HL-60 (cell line): ENCODE results near the gene CLDN11.

Source experiments
- DNase-seq, 2 experiments: peaks; one replicate each; pipeline ENCODE4 v3.0.0-alpha.2; 2010 to 2020; ENCODE audit warnings: low read depth in 1 of 2, low spot score in 1 of 2
- H3K27ac ChIP-seq: fragments of 250-450 bp; sonication (Bioruptor Pico); replicated peaks from 2 replicates; pipeline ENCODE4 v1.5.1; 2020; ENCODE audit warnings: mild to moderate bottlenecking, moderate library complexity
- H3K27me3 ChIP-seq: fragments of 250-450 bp; sonication (Bioruptor Pico); 2 replicates; pipeline ENCODE4 v1.5.1; 2021; ENCODE audit warnings: mild to moderate bottlenecking, moderate library complexity; ENCODE audit not compliant: insufficient read depth, poor library complexity, severe bottlenecking
- H3K4me3 ChIP-seq: replicated peaks from 2 replicates; pipeline ENCODE4 v1.5.1; 2011; ENCODE audit warnings: mild to moderate bottlenecking, control low read depth, low read length; ENCODE audit not compliant: insufficient read depth
- GABPA ChIP-seq: IDR thresholded peaks from 2 replicates; pipeline ENCODE4 v1.6.1; 2012; ENCODE audit warnings: low read depth
- POLR2AphosphoS5 ChIP-seq: IDR thresholded peaks from 2 replicates; pipeline ENCODE4 v1.6.1; 2012; ENCODE audit warnings: low read depth
- SPI1 ChIP-seq: IDR thresholded peaks from 2 replicates; pipeline ENCODE4 v1.6.1; 2012; ENCODE audit warnings: low read depth, mild to moderate bottlenecking, borderline replicate concordance
- TF ChIP-seq, protein P1 (sequence below): IDR thresholded peaks from 2 replicates; pipeline ENCODE4 v1.6.1; 2012; ENCODE audit warnings: low read depth; ENCODE audit not compliant: insufficient replicate concordance
- TF ChIP-seq, protein P2 (sequence below): IDR thresholded peaks from one replicate; pipeline ENCODE4 v1.5.1; 2011; ENCODE audit warnings: low read length, control low read depth, inconsistent platforms; ENCODE audit not compliant: insufficient read depth

Gene CLDN11

DNA sequence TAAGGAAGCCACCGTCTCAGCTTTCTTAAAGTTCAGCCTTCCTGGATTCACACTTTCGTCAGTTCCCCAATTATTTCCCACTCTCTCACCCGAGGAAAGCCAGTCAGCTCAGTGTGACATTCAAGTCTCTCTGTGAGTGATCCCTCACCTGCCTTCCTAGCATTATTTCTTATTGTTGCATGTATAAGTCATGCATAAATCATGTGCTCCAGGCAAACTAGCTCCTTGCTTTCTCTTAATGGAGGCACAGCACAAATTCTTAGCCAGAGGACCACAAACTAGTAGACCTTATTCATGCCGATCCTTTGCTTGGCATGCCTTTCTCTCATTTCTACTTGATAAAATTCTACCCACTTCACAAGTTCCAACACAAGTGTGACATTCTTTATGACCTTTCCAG, 44.3 kb downstream of the CLDN11 start:
- DNase-seq = no peak
- no peak for TF ChIP-seq POLR2AphosphoS5
- TF ChIP-seq, protein P1, sequence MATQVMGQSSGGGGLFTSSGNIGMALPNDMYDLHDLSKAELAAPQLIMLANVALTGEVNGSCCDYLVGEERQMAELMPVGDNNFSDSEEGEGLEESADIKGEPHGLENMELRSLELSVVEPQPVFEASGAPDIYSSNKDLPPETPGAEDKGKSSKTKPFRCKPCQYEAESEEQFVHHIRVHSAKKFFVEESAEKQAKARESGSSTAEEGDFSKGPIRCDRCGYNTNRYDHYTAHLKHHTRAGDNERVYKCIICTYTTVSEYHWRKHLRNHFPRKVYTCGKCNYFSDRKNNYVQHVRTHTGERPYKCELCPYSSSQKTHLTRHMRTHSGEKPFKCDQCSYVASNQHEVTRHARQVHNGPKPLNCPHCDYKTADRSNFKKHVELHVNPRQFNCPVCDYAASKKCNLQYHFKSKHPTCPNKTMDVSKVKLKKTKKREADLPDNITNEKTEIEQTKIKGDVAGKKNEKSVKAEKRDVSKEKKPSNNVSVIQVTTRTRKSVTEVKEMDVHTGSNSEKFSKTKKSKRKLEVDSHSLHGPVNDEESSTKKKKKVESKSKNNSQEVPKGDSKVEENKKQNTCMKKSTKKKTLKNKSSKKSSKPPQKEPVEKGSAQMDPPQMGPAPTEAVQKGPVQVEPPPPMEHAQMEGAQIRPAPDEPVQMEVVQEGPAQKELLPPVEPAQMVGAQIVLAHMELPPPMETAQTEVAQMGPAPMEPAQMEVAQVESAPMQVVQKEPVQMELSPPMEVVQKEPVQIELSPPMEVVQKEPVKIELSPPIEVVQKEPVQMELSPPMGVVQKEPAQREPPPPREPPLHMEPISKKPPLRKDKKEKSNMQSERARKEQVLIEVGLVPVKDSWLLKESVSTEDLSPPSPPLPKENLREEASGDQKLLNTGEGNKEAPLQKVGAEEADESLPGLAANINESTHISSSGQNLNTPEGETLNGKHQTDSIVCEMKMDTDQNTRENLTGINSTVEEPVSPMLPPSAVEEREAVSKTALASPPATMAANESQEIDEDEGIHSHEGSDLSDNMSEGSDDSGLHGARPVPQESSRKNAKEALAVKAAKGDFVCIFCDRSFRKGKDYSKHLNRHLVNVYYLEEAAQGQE = no peak
- H3K4me3 ChIP-seq = no peak overlapping the region
- peaks cover 7% of the 10 kb centered on the region for H3K27me3 ChIP-seq
- no peak overlapping the region for H3K27ac ChIP-seq

DNA sequence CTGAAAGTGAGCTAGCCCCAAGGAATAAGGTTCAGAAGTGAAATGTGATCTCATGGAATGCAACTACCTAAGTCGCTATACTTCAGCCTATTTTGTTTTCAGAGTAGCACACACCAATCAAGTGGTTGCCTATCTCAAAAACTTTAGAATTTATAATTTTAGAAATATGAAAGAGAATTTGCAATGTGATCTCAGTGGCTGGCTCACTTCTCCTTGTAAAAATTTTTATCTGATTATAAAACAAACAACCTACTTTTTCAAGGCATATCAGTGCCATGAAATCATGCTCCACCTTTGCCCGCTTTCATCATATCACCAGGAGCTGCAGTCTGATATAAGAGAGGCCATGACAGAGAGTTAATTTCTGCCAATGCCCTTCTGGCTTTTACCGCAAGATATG, 47.3 kb downstream of the CLDN11 start:
- no peak for TF ChIP-seq POLR2AphosphoS5
- H3K27me3 ChIP-seq = peaks cover 7% of the 10 kb centered on the region
- no peak overlapping the region for H3K4me3 ChIP-seq
- no peak for DNase-seq
- H3K27ac ChIP-seq = no peak overlapping the region

DNA sequence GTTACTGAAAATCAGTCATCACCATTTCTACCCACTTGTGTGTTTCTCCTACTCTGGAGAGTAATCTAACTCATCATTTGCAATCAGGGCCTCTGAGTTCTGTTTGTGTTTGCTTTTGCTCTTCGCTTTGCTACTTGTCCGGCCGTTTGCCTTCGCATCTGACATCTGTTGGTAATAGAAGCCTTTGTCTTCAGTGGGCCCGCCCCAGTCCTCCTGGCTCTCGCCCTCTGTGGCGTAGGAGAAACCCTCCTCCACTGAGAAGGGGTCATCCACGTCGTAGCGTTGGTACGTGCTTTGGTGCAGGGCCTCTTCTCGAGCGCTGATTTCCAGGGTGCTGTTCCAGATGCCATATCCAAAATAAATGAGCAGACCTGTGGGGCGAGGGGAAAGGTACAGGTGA, 48.3 kb downstream of the CLDN11 start:
- H3K27ac ChIP-seq = no peak overlapping the region
- H3K4me3 ChIP-seq = no peak overlapping the region
- peaks cover 7% of the 10 kb centered on the region for H3K27me3 ChIP-seq
- TF ChIP-seq, protein P2, sequence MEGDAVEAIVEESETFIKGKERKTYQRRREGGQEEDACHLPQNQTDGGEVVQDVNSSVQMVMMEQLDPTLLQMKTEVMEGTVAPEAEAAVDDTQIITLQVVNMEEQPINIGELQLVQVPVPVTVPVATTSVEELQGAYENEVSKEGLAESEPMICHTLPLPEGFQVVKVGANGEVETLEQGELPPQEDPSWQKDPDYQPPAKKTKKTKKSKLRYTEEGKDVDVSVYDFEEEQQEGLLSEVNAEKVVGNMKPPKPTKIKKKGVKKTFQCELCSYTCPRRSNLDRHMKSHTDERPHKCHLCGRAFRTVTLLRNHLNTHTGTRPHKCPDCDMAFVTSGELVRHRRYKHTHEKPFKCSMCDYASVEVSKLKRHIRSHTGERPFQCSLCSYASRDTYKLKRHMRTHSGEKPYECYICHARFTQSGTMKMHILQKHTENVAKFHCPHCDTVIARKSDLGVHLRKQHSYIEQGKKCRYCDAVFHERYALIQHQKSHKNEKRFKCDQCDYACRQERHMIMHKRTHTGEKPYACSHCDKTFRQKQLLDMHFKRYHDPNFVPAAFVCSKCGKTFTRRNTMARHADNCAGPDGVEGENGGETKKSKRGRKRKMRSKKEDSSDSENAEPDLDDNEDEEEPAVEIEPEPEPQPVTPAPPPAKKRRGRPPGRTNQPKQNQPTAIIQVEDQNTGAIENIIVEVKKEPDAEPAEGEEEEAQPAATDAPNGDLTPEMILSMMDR = no peak
- no peak for TF ChIP-seq GABPA
- TF ChIP-seq POLR2AphosphoS5 = no peak
- TF ChIP-seq, protein P1 = no peak
- TF ChIP-seq SPI1 = no peak
- DNase-seq = no peak

DNA sequence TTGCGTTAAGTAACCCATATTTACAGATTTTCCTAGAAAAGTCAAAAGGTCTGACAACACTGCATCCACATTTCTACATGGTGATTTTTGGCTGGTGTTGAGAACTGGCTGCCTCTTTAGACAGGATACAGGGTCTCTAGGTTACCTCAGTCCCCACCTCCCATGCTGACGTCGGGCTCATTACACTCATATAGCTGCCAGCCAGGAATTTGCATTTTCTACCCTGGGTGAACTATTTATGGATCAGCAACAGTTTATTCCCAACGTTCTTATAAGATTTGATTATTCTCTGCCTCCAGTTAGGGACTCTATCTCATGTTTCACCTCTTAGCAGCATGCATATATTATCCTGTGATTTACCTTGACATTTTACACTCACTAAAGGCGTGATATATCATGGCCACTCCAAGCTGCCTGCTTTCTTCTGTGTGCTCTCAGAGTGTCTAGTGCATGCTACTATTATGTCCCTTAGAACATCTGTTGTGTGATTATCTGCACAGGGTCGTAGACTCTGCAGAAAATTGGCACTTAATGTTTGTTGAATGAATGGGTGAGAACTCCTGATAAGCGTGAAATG, 49.0 kb downstream of the CLDN11 start:
- no peak for TF ChIP-seq GABPA
- no peak for DNase-seq
- Histone ChIP-seq H3K27ac (no peak overlapping the region), H3K4me3 (no peak overlapping the region), H3K27me3 (peaks cover 6% of the 10 kb centered on the region)

DNA sequence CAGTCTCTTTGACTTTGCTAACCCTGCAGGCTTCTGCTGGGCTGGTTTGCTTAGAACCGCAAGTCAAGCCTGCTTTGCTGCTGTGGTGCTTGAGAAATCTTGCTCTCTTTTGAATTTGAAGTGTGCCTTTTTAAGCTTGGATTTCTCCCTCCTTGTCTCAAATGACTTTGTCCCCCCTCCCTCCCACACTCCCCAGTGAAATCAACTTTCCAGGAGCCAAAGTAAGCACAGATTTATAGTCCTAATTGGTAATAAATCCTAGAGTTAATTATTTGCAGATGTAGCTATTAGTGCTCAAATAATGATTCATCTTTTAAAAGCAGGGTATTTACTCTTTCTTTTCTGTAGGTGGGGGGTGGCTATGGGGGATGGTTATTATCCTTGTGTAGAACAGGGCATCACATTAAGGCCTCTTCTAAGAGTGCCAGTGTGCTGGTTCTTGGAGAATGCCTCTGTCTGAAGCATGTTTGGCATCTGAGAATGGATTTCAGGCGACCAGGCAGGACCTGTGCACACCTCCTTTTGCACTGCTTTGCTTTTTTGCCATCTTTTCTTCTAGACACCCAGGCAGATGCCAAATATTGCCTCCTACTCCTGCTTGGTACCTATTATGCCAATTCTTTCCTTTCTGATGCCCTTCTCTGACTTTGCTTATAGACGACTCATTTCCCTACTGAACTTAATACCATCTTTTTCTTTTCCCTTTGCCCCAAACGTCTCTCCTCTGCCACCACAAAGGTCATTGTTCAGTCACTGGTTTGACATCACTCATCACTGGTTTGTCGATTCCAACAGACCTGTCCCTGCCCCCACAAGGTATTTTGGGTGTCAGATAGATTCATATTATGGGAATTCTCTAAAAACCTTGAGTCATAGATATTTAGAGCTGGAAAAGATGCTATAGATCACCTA, 50.7 kb downstream of the CLDN11 start:
- TF ChIP-seq SPI1 (no peak), GABPA (no peak), POLR2AphosphoS5 (no peak)
- TF ChIP-seq, protein P1 = no peak
- TF ChIP-seq, protein P2 = no peak
- no peak overlapping the region for H3K4me3 ChIP-seq
- H3K27me3 ChIP-seq = peaks cover 4% of the 10 kb centered on the region
- DNase-seq = no peak
- no peak overlapping the region for H3K27ac ChIP-seq
